H9 (cell line): ENCODE results near the gene FAM227A. TPM values are rescaled to one million over a fixed set of nuclear protein-coding genes. Genes with fewer than 3 reads are reported as not detected.

ENCODE experiments used
- DNase-seq: peaks from one replicate; pipeline ENCODE4 v3.0.0-alpha.2; 2017
- H2AFZ ChIP-seq: one replicate; pipeline ENCODE4 v1.6.1; 2013; ENCODE audit warnings: mild to moderate bottlenecking, low read length, control low read depth, moderate library complexity
- H2AK5ac ChIP-seq: 2 replicates; pipeline ENCODE4 v1.6.1; 2013; ENCODE audit warnings: low read length, control low read depth, mixed read lengths; ENCODE audit not compliant: insufficient read length
- H2BK120ac ChIP-seq: one replicate; pipeline ENCODE4 v1.6.1; 2013; ENCODE audit warnings: low read depth, mild to moderate bottlenecking, low read length, control low read depth, inconsistent platforms; ENCODE audit not compliant: poor library complexity, severe bottlenecking
- H2BK12ac ChIP-seq: 2 replicates; pipeline ENCODE4 v1.6.1; 2013; ENCODE audit warnings: low read length, control low read depth, mixed read lengths, low read depth; ENCODE audit not compliant: insufficient read length
- H2BK15ac ChIP-seq: 2 replicates; pipeline ENCODE4 v1.6.1; 2013; ENCODE audit warnings: low read depth, low read length, control low read depth
- H2BK20ac ChIP-seq: one replicate; pipeline ENCODE4 v1.6.1; 2013; ENCODE audit warnings: low read depth, mild to moderate bottlenecking, low read length, control low read depth, inconsistent platforms; ENCODE audit not compliant: poor library complexity, severe bottlenecking
- H2BK5ac ChIP-seq: 2 replicates; pipeline ENCODE4 v1.6.1; 2013; ENCODE audit warnings: low read length, control low read depth, mixed read lengths; ENCODE audit not compliant: insufficient read length
- H3K14ac ChIP-seq: 2 replicates; pipeline ENCODE4 v1.6.1; 2013; ENCODE audit warnings: low read length, control low read depth; ENCODE audit not compliant: insufficient read depth
- H3K18ac ChIP-seq: 2 replicates; pipeline ENCODE4 v1.6.1; 2013; ENCODE audit warnings: low read depth, mild to moderate bottlenecking, mixed read lengths, low read length, control low read depth; ENCODE audit not compliant: insufficient read length
- H3K23ac ChIP-seq: 2 replicates; pipeline ENCODE4 v1.6.1; 2013; ENCODE audit warnings: low read length, control low read depth, mixed read lengths, low read depth; ENCODE audit not compliant: insufficient read length
- H3K23me2 ChIP-seq: 2 replicates; pipeline ENCODE4 v1.6.1; 2013; ENCODE audit warnings: low read depth, mild to moderate bottlenecking, mixed read lengths, low read length, control low read depth; ENCODE audit not compliant: insufficient read length, poor library complexity, severe bottlenecking
- H3K27ac ChIP-seq: 2 replicates; pipeline ENCODE4 v1.5.1; 2013; ENCODE audit warnings: low read length, control low read depth, mixed read lengths, low read depth; ENCODE audit not compliant: insufficient read length
- H3K27me3 ChIP-seq: 2 replicates; pipeline ENCODE4 v1.6.1; 2013; ENCODE audit warnings: low read length, control low read depth, inconsistent platforms; ENCODE audit not compliant: insufficient read depth
- H3K4ac ChIP-seq: 2 replicates; pipeline ENCODE4 v1.6.1; 2013; ENCODE audit warnings: low read depth, mild to moderate bottlenecking, control low read depth, inconsistent platforms, low read length, moderate library complexity
- H3K4me1 ChIP-seq: 2 replicates; pipeline ENCODE4 v1.6.1; 2013; ENCODE audit warnings: low read length, control low read depth, inconsistent platforms; ENCODE audit not compliant: insufficient read depth
- H3K4me2 ChIP-seq: 2 replicates; pipeline ENCODE4 v1.6.1; 2013; ENCODE audit warnings: low read length, control low read depth, mixed read lengths; ENCODE audit not compliant: insufficient read length, insufficient read depth
- H3K56ac ChIP-seq: 2 replicates; pipeline ENCODE4 v1.6.1; 2013; ENCODE audit warnings: low read depth, mild to moderate bottlenecking, mixed read lengths, low read length, control low read depth; ENCODE audit not compliant: insufficient read length
- H3K79me1 ChIP-seq: 2 replicates; pipeline ENCODE4 v1.6.1; 2013; ENCODE audit warnings: low read depth, mild to moderate bottlenecking, moderate library complexity, low read length, control low read depth, inconsistent platforms; ENCODE audit not compliant: insufficient read depth, poor library complexity, severe bottlenecking
- H3K79me2 ChIP-seq: 2 replicates; pipeline ENCODE4 v1.6.1; 2013; ENCODE audit warnings: low read length, control low read depth, inconsistent platforms; ENCODE audit not compliant: insufficient read depth
- H3K9ac ChIP-seq: 2 replicates; pipeline ENCODE4 v1.6.1; 2013; ENCODE audit warnings: low read length, control low read depth, mixed read lengths; ENCODE audit not compliant: insufficient read length; ENCODE audit errors: extremely low read depth
- H3K9me3 ChIP-seq: one replicate; pipeline ENCODE4 v1.6.1; 2013; ENCODE audit warnings: low read depth, low read length, inconsistent platforms; ENCODE audit not compliant: control insufficient read depth
- H3T11ph ChIP-seq: one replicate; pipeline ENCODE4 v1.6.1; 2013; ENCODE audit warnings: mild to moderate bottlenecking, low read length, control low read depth, inconsistent platforms
- H4K20me1 ChIP-seq: one replicate; pipeline ENCODE4 v1.6.1; 2013; ENCODE audit not compliant: control insufficient read depth, insufficient read length, insufficient read depth
- H4K5ac ChIP-seq: 2 replicates; pipeline ENCODE4 v1.6.1; 2013; ENCODE audit warnings: low read depth, mild to moderate bottlenecking, mixed read lengths, low read length, control low read depth; ENCODE audit not compliant: insufficient read length
- H4K8ac ChIP-seq: replicated peaks from 2 replicates; pipeline ENCODE4 v1.6.1; 2013; ENCODE audit warnings: low read length, control low read depth, mixed read lengths, low read depth; ENCODE audit not compliant: insufficient read length
- H4K91ac ChIP-seq: 2 replicates; pipeline ENCODE4 v1.6.1; 2013; ENCODE audit warnings: low read depth, mild to moderate bottlenecking, moderate library complexity, mixed read lengths, low read length, control low read depth; ENCODE audit not compliant: insufficient read length
- H3K27ac Mint-ChIP-seq, 3 experiments: 2 replicates in 2 of 3; 3 replicates in 1 of 3; pipeline ENCODE4 v1.8.0; 2020 to 2021; ENCODE audit warnings: mixed read lengths in 3 of 3, mild to moderate bottlenecking in 1 of 3, moderate library complexity in 1 of 3
- H3K27me3 Mint-ChIP-seq: 2 replicates; pipeline ENCODE4 v1.8.0; 2021; ENCODE audit warnings: low read depth, mild to moderate bottlenecking, moderate library complexity, mixed read lengths
- H3K36me3 Mint-ChIP-seq, 3 experiments: 2 replicates in 2 of 3; 3 replicates in 1 of 3; pipeline ENCODE4 v1.8.0; 2020 to 2021; ENCODE audit warnings: low read depth in 3 of 3, mixed read lengths in 3 of 3; ENCODE audit not compliant: insufficient read depth in 1 of 3
- H3K4me1 Mint-ChIP-seq, 2 experiments: 2 replicates each; pipeline ENCODE4 v1.8.0; 2020; ENCODE audit warnings: mixed read lengths in 2 of 2
- H3K4me3 Mint-ChIP-seq, 2 experiments: 2 replicates in 1 of 2; 3 replicates in 1 of 2; pipeline ENCODE4 v1.8.0; 2020 to 2021; ENCODE audit warnings: mild to moderate bottlenecking in 2 of 2, mixed read lengths in 2 of 2, moderate library complexity in 1 of 2
- H3K9me3 Mint-ChIP-seq, 2 experiments: 2 replicates in 1 of 2; 3 replicates in 1 of 2; pipeline ENCODE4 v1.8.0; 2020; ENCODE audit warnings: mild to moderate bottlenecking in 2 of 2, mixed read lengths in 2 of 2, moderate library complexity in 1 of 2
- WGBS: extraction: QIAGEN DNeasy Blood & Tissue Kit; methylation state at CpG from one replicate; pipeline ENCODE4 v1.1.7; 2013; ENCODE audit warnings: missing lambda C conversion rate, low lambda C conversion rate, mixed read lengths; ENCODE audit not compliant: insufficient read length; ENCODE audit errors: extremely low coverage; 5-methylcytosine and 5-hydroxymethylcytosine counted together
- total RNA-seq: library from RNA; stranded (reverse); gene quantifications from 2 replicates; pipeline ENCODE4 v1.2.1, GENCODE V29; 2021
- TF ChIP-seq, protein P1 (sequence below): fragments of 200-600 bp; sonication (generic); conservative IDR thresholded peaks from 3 replicates; pipeline ENCODE4 v1.8.0; 2021; ENCODE audit warnings: antibody characterized with exemption, mild to moderate bottlenecking

Gene FAM227A
- total RNA-seq, 1 experiment from 2014 or later: 3.6 TPM

DNA sequence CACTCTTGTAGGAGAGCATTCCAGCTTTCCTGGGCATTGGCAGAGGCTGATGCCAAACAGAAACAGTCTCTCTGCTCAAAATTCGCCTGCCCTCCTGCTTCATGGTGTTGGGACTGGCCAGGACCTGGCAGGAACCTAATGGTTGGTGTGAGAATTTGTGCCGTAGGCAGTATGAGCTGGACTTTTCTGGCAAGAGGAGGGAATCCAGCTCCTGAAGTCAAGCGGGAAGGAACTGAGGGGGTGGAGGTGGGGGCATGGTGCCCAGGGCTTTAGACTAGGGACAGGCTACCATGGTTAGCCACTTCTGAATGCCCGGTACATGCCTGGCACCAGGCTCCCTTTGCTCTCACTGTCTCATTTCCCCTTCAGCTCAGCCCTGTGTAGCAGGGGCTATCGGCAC is 18.7 kb upstream of the FAM227A start:
- no peak overlapping the region for H3K27ac ChIP-seq
- no peak overlapping the region for H2BK15ac ChIP-seq
- TF ChIP-seq, protein P1, sequence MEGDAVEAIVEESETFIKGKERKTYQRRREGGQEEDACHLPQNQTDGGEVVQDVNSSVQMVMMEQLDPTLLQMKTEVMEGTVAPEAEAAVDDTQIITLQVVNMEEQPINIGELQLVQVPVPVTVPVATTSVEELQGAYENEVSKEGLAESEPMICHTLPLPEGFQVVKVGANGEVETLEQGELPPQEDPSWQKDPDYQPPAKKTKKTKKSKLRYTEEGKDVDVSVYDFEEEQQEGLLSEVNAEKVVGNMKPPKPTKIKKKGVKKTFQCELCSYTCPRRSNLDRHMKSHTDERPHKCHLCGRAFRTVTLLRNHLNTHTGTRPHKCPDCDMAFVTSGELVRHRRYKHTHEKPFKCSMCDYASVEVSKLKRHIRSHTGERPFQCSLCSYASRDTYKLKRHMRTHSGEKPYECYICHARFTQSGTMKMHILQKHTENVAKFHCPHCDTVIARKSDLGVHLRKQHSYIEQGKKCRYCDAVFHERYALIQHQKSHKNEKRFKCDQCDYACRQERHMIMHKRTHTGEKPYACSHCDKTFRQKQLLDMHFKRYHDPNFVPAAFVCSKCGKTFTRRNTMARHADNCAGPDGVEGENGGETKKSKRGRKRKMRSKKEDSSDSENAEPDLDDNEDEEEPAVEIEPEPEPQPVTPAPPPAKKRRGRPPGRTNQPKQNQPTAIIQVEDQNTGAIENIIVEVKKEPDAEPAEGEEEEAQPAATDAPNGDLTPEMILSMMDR: no peak
- H3K79me1 ChIP-seq: no peaks in the 10 kb centered on the region
- H3K56ac ChIP-seq: no peak overlapping the region
- H2BK12ac ChIP-seq: no peak overlapping the region
- no peak overlapping the region for H3K9ac ChIP-seq
- H3K27me3 ChIP-seq: no peaks in the 10 kb centered on the region
- no peak overlapping the region for H3K4ac ChIP-seq
- no peak overlapping the region for H4K8ac ChIP-seq
- DNase-seq: no peak
- H3K18ac ChIP-seq: no peak overlapping the region
- Mint-ChIP-seq H3K36me3 (peaks cover 13 to 26% (median 22%) of the 10 kb centered on the region in 3 experiments; a peak in 6 of 7 replicates), H3K9me3 (no peaks in the 10 kb centered on the region), H3K27me3 (no peaks in the 10 kb centered on the region), H3K27ac (no peak overlapping the region), H3K4me3 (no peak overlapping the region), H3K4me1 (no peaks in the 10 kb centered on the region)
- H3K14ac ChIP-seq: no peak overlapping the region
- H2AK5ac ChIP-seq: no peak overlapping the region
- H3K4me2 ChIP-seq: no peak overlapping the region
- no peaks in the 10 kb centered on the region for H3K79me2 ChIP-seq
- no peak overlapping the region for H3T11ph ChIP-seq
- no peak overlapping the region for H2BK5ac ChIP-seq
- no peaks in the 10 kb centered on the region for H3K9me3 ChIP-seq
- no peak overlapping the region for H2AFZ ChIP-seq
- H3K23ac ChIP-seq: no peak overlapping the region
- H2BK120ac ChIP-seq: no peak overlapping the region
- no peak overlapping the region for H2BK20ac ChIP-seq
- no peaks in the 10 kb centered on the region for H3K4me1 ChIP-seq
- no peaks in the 10 kb centered on the region for H4K20me1 ChIP-seq
- WGBS: no CpG with 5 or more reads among the region's 5 CpGs
- no peaks in the 10 kb centered on the region for H3K23me2 ChIP-seq
- H4K5ac ChIP-seq: no peak overlapping the region
- H4K91ac ChIP-seq: no peak overlapping the region
